Spleen (tissue), 7 donors: ENCODE results near the gene PTTG1IP2.

Source experiments
- POLR2A ChIP-seq, 3 donors: fragments of 450-650 bp; IDR thresholded peaks; one replicate each; pipeline ENCODE4 v1.5.1; 2017; ENCODE audit warnings: antibody characterized with exemption in 3 of 3, mild to moderate bottlenecking in 1 of 3
- TF ChIP-seq, protein P1 (sequence below), 11 experiments: fragments of 200-600 bp in 7 of 11; fragments of 450-650 bp in 4 of 11; sonication (generic) in 4 of 11; IDR thresholded peaks in 8 of 11; conservative IDR thresholded peaks in 3 of 11; 1 replicate in 7 of 11; 2 replicates in 4 of 11; pipeline versions ENCODE4 v1.4.0 to v1.8.0; 2016 to 2021; ENCODE audit warnings: antibody characterized with exemption in 11 of 11, inconsistent platforms in 4 of 11, mild to moderate bottlenecking in 1 of 11
- donor health status: DM: no; HTN: no; CAD: no; lungs with moderate emphysema.
- donor health status: DM: no; HTN: no; CAD: no.
- donor health status: DM: no; HTN: no; CAD: no.

DNA sequence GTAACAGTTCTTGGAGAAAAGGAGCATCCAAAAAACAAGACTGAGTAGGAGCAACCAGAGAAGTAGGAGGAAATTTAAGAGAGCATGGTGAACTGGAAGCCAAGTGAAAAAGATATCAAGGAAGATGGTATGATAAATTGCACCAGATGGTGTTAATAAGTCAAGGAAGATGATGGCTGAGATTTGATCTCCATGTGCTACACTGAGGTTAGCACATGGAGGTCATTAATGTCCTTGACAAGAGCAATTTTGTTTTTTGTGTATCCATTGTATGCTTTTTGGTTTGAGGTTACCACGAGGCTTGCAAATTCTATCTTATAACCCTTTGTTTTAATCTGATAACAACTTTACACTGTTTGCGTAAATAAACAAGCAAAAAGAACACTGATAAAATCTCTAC, 11.3 kb upstream of the PTTG1IP2 start:
- TF ChIP-seq, protein P1, sequence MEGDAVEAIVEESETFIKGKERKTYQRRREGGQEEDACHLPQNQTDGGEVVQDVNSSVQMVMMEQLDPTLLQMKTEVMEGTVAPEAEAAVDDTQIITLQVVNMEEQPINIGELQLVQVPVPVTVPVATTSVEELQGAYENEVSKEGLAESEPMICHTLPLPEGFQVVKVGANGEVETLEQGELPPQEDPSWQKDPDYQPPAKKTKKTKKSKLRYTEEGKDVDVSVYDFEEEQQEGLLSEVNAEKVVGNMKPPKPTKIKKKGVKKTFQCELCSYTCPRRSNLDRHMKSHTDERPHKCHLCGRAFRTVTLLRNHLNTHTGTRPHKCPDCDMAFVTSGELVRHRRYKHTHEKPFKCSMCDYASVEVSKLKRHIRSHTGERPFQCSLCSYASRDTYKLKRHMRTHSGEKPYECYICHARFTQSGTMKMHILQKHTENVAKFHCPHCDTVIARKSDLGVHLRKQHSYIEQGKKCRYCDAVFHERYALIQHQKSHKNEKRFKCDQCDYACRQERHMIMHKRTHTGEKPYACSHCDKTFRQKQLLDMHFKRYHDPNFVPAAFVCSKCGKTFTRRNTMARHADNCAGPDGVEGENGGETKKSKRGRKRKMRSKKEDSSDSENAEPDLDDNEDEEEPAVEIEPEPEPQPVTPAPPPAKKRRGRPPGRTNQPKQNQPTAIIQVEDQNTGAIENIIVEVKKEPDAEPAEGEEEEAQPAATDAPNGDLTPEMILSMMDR (IDR thresholded peaks at IDR 0.05 in 8 of 11, conservative IDR thresholded peaks at IDR 0.05 in 3 of 11) = no peak
- no peak for TF ChIP-seq POLR2A (IDR thresholded peaks at IDR 0.05)
